Stimulated activated CD8-positive, alpha-beta memory T cell treated with anti-CD3 and anti-CD28 coated beads, Interleukin-15, amount 100 ng/mL, for 4 hours (primary cell): ENCODE results near the gene CHEK2.
"Not testable (repeated sequence)": the region's sequence is repeated elsewhere in the genome, so short reads cannot be mapped to it uniquely, and the experiment has no call there.

Experiments
- DNase-seq, 2 donors: peaks; one replicate each; pipeline ENCODE4 v3.0.0-alpha.2; 2020; ENCODE audit warnings: low read depth in 2 of 2

The CHEK2 gene

GRCh38 chr22:28741200-28741784 lies 328 bp downstream of the CHEK2 start:
- no peak for DNase-seq

DNA sequence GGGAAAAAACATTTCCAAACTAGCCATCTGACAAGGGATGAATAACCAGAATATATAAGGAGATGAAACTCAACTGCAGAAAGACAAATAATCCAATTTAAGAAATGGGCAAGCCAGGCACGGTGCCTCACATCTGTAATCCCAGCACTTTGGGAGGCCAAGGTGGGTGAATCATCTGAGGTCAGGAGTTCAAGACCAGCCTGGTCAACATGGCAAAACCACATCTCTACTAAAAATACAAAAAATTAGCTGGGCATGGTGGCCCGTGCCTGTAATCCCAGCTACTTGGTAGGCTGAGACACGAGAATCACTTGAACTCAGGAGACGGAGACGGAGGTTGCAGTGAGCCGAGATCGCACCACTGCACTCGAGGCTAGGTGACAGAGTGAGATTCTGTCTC lies 2.7 kb downstream of the CHEK2 start:
- not testable (repeated sequence) for DNase-seq

- DNase-seq: no peak
Observed at GRCh38 chr22:28737701-28738100, 3.9 kb downstream of the CHEK2 start.

- no peak for DNase-seq
Observed at GRCh38 chr22:28736301-28737155, 5.1 kb downstream of the CHEK2 start.

DNA sequence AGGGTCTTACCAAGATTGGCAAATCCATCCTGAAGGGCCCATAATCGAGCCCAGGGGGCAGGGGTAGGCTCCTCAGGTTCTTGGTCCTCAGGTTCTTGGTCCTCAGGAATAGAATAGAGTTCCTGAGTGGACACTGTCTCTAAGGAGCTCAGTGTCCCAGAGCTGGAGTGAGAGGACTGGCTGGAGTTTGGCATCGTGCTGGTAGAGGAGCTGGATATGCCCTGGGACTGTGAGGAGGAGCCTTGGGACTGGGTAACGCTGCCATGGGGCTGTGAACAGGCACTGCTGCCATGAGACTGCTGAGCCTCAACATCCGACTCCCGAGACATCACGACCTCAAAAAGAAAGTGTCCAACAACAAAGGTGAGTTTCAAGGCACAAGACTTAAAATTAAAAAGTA lies 7.2 kb downstream of the CHEK2 start:
- no peak for DNase-seq

DNA sequence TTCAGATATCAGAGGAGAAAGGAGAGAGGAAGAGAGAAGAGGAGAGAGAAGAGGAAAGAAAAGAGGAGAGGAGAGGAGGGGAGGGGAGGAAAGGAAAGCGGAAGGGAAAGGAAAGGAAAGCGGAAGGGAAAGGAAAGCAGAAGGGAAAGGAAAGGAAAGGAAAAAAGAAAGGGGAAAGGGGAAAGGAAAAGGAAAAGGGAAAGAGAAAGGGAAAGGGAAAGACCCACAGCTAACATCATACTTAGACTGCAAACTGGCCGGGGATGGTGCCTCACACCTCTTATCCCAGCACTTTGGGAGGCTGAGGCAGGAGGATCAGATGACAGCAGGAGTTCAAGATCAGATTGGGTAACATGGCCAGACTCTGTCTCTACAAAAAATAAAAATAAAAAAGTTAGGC lies 11.4 kb downstream of the CHEK2 start:
- DNase-seq: no peak

- DNase-seq: no peak
Observed at GRCh38 chr22:28728621-28729313, 12.9 kb downstream of the CHEK2 start.

DNA sequence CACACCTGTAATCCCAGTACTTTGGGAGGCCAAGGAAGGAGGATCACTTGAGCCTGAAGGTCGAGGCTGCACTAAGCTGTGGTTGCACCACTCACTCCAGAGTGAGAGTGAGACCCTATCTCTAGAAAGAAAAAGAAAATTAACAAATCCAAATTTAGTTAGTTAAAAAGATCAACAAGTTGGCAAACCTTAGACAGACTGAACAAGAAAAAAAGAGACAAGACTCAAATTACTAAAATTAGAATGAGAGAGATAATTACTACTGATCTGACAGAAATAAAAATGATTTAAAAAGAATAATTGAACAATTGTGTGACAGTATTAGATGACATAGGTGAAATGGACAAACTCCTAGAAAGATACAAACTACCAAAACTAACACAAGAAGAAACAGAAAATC lies 13.6 kb downstream of the CHEK2 start:
- no peak for DNase-seq

DNA sequence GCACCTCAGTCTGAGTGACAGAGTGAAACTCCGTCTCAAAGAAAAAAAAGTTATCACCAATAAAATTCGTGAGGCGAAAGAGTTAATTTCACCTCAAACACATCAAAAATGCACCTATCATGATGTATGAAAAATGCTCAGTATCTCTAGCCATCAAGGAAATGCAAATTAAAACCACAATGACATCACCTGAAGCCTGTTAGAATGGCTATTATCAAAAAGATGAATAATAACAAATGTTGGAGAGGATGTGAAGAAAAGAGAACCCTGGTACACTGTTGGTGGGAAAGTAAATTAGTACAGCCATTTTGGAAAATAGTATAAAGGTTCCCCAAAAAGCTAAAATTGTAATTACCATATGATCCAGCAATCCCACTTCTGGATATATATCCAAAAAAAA lies 23.6 kb downstream of the CHEK2 start:
- no peak for DNase-seq

GRCh38 chr22:28716686-28717085 lies 24.9 kb downstream of the CHEK2 start:
- DNase-seq: no peak

GRCh38 chr22:28715611-28716010 lies 26.0 kb downstream of the CHEK2 start:
- no peak for DNase-seq

- no peak for DNase-seq
Observed at GRCh38 chr22:28714043-28714628, 27.5 kb downstream of the CHEK2 start.

GRCh38 chr22:28711820-28712777 lies 29.5 kb downstream of the CHEK2 start:
- DNase-seq: no peak

DNA sequence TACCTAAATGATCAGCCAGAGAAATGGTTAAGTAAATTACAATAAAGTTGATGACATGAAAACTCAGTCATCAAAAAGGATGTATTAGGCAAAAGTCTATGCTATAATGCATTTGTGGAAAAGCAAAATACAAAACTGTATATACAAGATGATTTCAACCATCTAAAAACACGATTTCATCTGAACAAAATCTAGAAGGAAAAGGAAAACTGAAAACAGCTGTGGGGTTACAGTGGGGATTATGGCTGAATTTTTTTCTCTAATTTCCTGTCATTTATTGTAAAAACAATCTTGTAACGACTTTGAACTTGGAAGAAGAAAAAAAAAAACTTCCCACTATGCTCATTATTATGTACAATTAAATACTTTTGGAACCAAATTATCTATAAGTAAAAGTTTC lies 30.3 kb downstream of the CHEK2 start:
- DNase-seq: no peak

- DNase-seq: no peak
Observed at GRCh38 chr22:28710576-28711191, 30.9 kb downstream of the CHEK2 start.

- DNase-seq: no peak
Observed at GRCh38 chr22:28710107-28710506, 31.5 kb downstream of the CHEK2 start.

GRCh38 chr22:28706845-28707244 lies 34.8 kb downstream of the CHEK2 start:
- DNase-seq: no peak

- DNase-seq: no peak
Observed at GRCh38 chr22:28703436-28703835, 38.2 kb downstream of the CHEK2 start.

- DNase-seq: no peak
Observed at GRCh38 chr22:28702891-28703290, 38.7 kb downstream of the CHEK2 start.

GRCh38 chr22:28693041-28693760 lies 48.4 kb downstream of the CHEK2 start:
- not testable (repeated sequence) for DNase-seq
